Skeletal muscle tissue (tissue), 4 donors: ENCODE data around the gene ALDOB. TPM values are rescaled to one million over a fixed set of nuclear protein-coding genes. Genes with fewer than 3 reads are reported as not detected.

Experiments used
- H3K27ac ChIP-seq: one replicate; pipeline ENCODE4 v1.7.0; 2013; ENCODE audit warnings: mild to moderate bottlenecking, low read depth, low read length, inconsistent platforms
- H3K27me3 ChIP-seq, 3 donors: one replicate each; pipeline ENCODE4 v1.7.0; 2013; ENCODE audit warnings: low read length in 3 of 3; ENCODE audit not compliant: control insufficient read depth in 3 of 3, insufficient read depth in 3 of 3
- H3K36me3 ChIP-seq, 3 donors: one replicate each; pipeline ENCODE4 v1.7.0; 2013; ENCODE audit warnings: low read length in 3 of 3; ENCODE audit not compliant: control insufficient read depth in 3 of 3, insufficient read depth in 3 of 3
- H3K4me1 ChIP-seq, 3 donors: one replicate each; pipeline ENCODE4 v1.7.0; 2013; ENCODE audit warnings: low read length in 3 of 3, mild to moderate bottlenecking in 3 of 3; ENCODE audit not compliant: control insufficient read depth in 3 of 3, insufficient read depth in 3 of 3
- H3K4me3 ChIP-seq, 3 donors: one replicate each; pipeline ENCODE4 v1.7.0; 2013; ENCODE audit warnings: low read length in 3 of 3
- H3K9ac ChIP-seq, 3 donors: one replicate each; pipeline ENCODE4 v1.7.0; 2013; ENCODE audit warnings: low read length in 3 of 3, mild to moderate bottlenecking in 3 of 3, moderate library complexity in 2 of 3, low read depth in 1 of 3
- H3K9me3 ChIP-seq, 3 donors: one replicate each; pipeline ENCODE4 v1.7.0; 2013; ENCODE audit warnings: low read length in 3 of 3; ENCODE audit not compliant: control insufficient read depth in 3 of 3
- total RNA-seq: library from RNA; depleted of rRNA; stranded (reverse); fragments of >200 nt; gene quantifications from one replicate; pipeline ENCODE4 v1.2.3, GENCODE V29; 2014
- donor health status: Osteomylitis.

The ALDOB gene
- total RNA-seq, 1 donor from 2014 or later, result not detected

GRCh38 chr9:101460965-101461364 lies 25.4 kb upstream of the ALDOB start:
- H3K36me3 ChIP-seq, result no peaks in the 10 kb centered on the region
- H3K9me3 ChIP-seq, result no peaks in the 10 kb centered on the region
- no peaks in the 10 kb centered on the region for H3K4me1 ChIP-seq
- peaks cover 0 to 4% (median 0%) of the 10 kb centered on the region in 3 donors for H3K27me3 ChIP-seq
- no peak overlapping the region for H3K9ac ChIP-seq
- H3K4me3 ChIP-seq, result no peak overlapping the region
- no peak overlapping the region for H3K27ac ChIP-seq

GRCh38 chr9:101458963-101459631 lies 23.5 kb upstream of the ALDOB start:
- no peak overlapping the region for H3K9ac ChIP-seq
- no peaks in the 10 kb centered on the region for H3K4me1 ChIP-seq
- H3K4me3 ChIP-seq, result no peak overlapping the region
- no peaks in the 10 kb centered on the region for H3K9me3 ChIP-seq
- H3K27me3 ChIP-seq, result peaks cover 0 to 3% (median 0%) of the 10 kb centered on the region in 3 donors
- H3K36me3 ChIP-seq, result no peaks in the 10 kb centered on the region
- no peak overlapping the region for H3K27ac ChIP-seq

- Histone ChIP-seq H3K4me1 (no peaks in the 10 kb centered on the region), H3K9ac (no peak overlapping the region), H3K4me3 (no peak overlapping the region), H3K27ac (no peak overlapping the region), H3K27me3 (no peaks in the 10 kb centered on the region), H3K9me3 (no peaks in the 10 kb centered on the region), H3K36me3 (no peaks in the 10 kb centered on the region)
Measured at GRCh38 chr9:101457003-101457402, 21.4 kb upstream of the ALDOB start.

- no peak overlapping the region for H3K4me3 ChIP-seq
Measured at GRCh38 chr9:101455656-101456240, 20.2 kb upstream of the ALDOB start.

GRCh38 chr9:101453776-101454570 lies 18.4 kb upstream of the ALDOB start:
- Histone ChIP-seq H3K9me3 (no peaks in the 10 kb centered on the region), H3K36me3 (no peaks in the 10 kb centered on the region), H3K27me3 (peaks cover 0 to 5% (median 0%) of the 10 kb centered on the region in 3 donors), H3K4me3 (no peak overlapping the region), H3K27ac (no peak overlapping the region), H3K9ac (no peak overlapping the region), H3K4me1 (peaks cover 0 to 3% (median 0%) of the 10 kb centered on the region in 3 donors)

More at GRCh38 chr9:101455656-101456240, 20.2 kb upstream of the ALDOB start:
- Histone ChIP-seq H3K36me3 (no peaks in the 10 kb centered on the region), H3K4me1 (no peaks in the 10 kb centered on the region), H3K27me3 (no peaks in the 10 kb centered on the region), H3K9me3 (no peaks in the 10 kb centered on the region), H3K27ac (no peak overlapping the region), H3K9ac (no peak overlapping the region)

- Histone ChIP-seq H3K4me3 (no peak overlapping the region), H3K9me3 (no peaks in the 10 kb centered on the region), H3K27me3 (peaks cover 0 to 5% (median 0%) of the 10 kb centered on the region in 3 donors), H3K36me3 (no peaks in the 10 kb centered on the region), H3K4me1 (peaks cover 0 to 3% (median 0%) of the 10 kb centered on the region in 3 donors), H3K27ac (no peak overlapping the region), H3K9ac (no peak overlapping the region)
Measured at GRCh38 chr9:101451498-101451897, 15.9 kb upstream of the ALDOB start.

- Histone ChIP-seq H3K27me3 (peaks cover 0 to 5% (median 0%) of the 10 kb centered on the region in 3 donors), H3K4me1 (peaks cover 0 to 3% (median 0%) of the 10 kb centered on the region in 3 donors), H3K4me3 (no peak overlapping the region), H3K9me3 (no peaks in the 10 kb centered on the region), H3K36me3 (no peaks in the 10 kb centered on the region), H3K27ac (no peak overlapping the region), H3K9ac (no peak overlapping the region)
Measured at GRCh38 chr9:101450931-101451330, 15.4 kb upstream of the ALDOB start.

- no peaks in the 10 kb centered on the region for H3K9me3 ChIP-seq
- H3K4me3 ChIP-seq, result peak overlapping the region; percentile 59 to 81 (median 81)
- peaks cover 0 to 5% (median 0%) of the 10 kb centered on the region in 3 donors for H3K27me3 ChIP-seq
- H3K36me3 ChIP-seq, result no peaks in the 10 kb centered on the region
- no peak overlapping the region for H3K27ac ChIP-seq
- peak overlapping the region; percentile 57 to 81 (median 59) for H3K9ac ChIP-seq
- peaks cover 0 to 3% (median 0%) of the 10 kb centered on the region in 3 donors for H3K4me1 ChIP-seq
Measured at GRCh38 chr9:101449071-101449721, 13.6 kb upstream of the ALDOB start.

GRCh38 chr9:101448680-101449070 lies 13.1 kb upstream of the ALDOB start:
- Histone ChIP-seq H3K4me3 (peak overlapping the region in 1 of 3 donors; percentile 81), H3K36me3 (no peaks in the 10 kb centered on the region), H3K9me3 (no peaks in the 10 kb centered on the region), H3K9ac (peak overlapping the region in 1 of 3 donors; percentile 81), H3K4me1 (peaks cover 0 to 3% (median 2%) of the 10 kb centered on the region in 3 donors), H3K27me3 (peaks cover 0 to 5% (median 0%) of the 10 kb centered on the region in 3 donors), H3K27ac (no peak overlapping the region)
